ENCODE data around the gene DNAJC3.
"Not testable (repeated sequence)": the region's sequence is repeated elsewhere in the genome, so short reads cannot be mapped to it uniquely, and the experiment has no call there.

DNA sequence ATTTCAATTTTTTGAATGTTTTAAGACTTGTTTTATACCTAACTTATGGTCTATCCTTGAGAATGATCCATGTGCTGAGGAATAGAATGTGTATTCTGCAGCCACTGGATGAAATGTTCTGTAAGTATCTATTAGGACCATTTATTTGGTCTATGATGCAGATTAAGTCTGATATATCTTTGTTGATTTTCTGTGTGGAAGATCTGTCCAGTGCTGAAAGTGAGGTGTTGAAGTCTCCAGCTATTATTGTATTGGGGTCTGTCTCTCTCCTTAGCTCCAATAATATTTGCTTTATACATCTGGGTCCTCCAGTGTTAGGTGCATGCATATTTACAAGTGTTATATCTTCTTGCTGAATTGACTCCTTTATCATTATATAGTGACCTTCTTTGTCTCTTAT lies 9.7 kb upstream of the DNAJC3 start:
- not testable (repeated sequence) for TF ChIP-seq POLR2A (IDR thresholded peaks at IDR 0.05)
- TF ChIP-seq, protein P1, sequence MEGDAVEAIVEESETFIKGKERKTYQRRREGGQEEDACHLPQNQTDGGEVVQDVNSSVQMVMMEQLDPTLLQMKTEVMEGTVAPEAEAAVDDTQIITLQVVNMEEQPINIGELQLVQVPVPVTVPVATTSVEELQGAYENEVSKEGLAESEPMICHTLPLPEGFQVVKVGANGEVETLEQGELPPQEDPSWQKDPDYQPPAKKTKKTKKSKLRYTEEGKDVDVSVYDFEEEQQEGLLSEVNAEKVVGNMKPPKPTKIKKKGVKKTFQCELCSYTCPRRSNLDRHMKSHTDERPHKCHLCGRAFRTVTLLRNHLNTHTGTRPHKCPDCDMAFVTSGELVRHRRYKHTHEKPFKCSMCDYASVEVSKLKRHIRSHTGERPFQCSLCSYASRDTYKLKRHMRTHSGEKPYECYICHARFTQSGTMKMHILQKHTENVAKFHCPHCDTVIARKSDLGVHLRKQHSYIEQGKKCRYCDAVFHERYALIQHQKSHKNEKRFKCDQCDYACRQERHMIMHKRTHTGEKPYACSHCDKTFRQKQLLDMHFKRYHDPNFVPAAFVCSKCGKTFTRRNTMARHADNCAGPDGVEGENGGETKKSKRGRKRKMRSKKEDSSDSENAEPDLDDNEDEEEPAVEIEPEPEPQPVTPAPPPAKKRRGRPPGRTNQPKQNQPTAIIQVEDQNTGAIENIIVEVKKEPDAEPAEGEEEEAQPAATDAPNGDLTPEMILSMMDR (IDR thresholded peaks at IDR 0.05) = not testable (repeated sequence)

Measured in lower leg skin (tissue), 3 donors.